Activated CD4-positive, alpha-beta T cell treated with anti-CD3 and anti-CD28 coated beads, Interleukin-2, amount 10 ng/mL, durations not matched to agents 24 days and 14 days (primary cell): ENCODE data around the gene FAM72D. TPM values are rescaled to one million over a fixed set of nuclear protein-coding genes. Genes with fewer than 3 reads are reported as not detected.
A peak's percentile ranks its signal among the peaks of the same experiment; 100 is the strongest.
"Not testable (repeated sequence)": the region's sequence is repeated elsewhere in the genome, so short reads cannot be mapped to it uniquely, and the experiment has no call there.

Experiments
- DNase-seq: peaks from one replicate; pipeline ENCODE4 v3.0.0; 2022
- H3K27ac Mint-ChIP-seq: one replicate; pipeline ENCODE4 v1.8.0; 2022; ENCODE audit warnings: mild to moderate bottlenecking, mixed read lengths
- H3K27me3 Mint-ChIP-seq: one replicate; pipeline ENCODE4 v1.8.0; 2022; ENCODE audit warnings: mixed read lengths
- H3K36me3 Mint-ChIP-seq: one replicate; pipeline ENCODE4 v1.8.0; 2022; ENCODE audit warnings: low read depth, mild to moderate bottlenecking, mixed read lengths
- H3K4me1 Mint-ChIP-seq: one replicate; pipeline ENCODE4 v1.8.0; 2021; ENCODE audit warnings: mixed read lengths
- H3K4me3 Mint-ChIP-seq: one replicate; pipeline ENCODE4 v1.8.0; 2022; ENCODE audit warnings: mild to moderate bottlenecking, moderate library complexity, mixed read lengths
- H3K9me3 Mint-ChIP-seq: one replicate; pipeline ENCODE4 v1.8.0; 2021; ENCODE audit warnings: mixed read lengths
- intact Hi-C: fragments of 100-400 bp; cut with micrococcal nuclease; formaldehyde crosslinking; loops from one replicate; pipeline ENCODE4 v1.15.1; 2023
- total RNA-seq: library from RNA; stranded (reverse); gene quantifications from 2 replicates; pipeline ENCODE4 v1.2.3, GENCODE V29; 2022

FAM72D gene
- total RNA-seq, 1 donor from 2014 or later, result 8.0 TPM

- H3K27me3 Mint-ChIP-seq, H3K4me3 Mint-ChIP-seq, H3K27ac Mint-ChIP-seq, H3K9me3 Mint-ChIP-seq, H3K4me1 Mint-ChIP-seq, DNase-seq, intact Hi-C loops, H3K36me3 Mint-ChIP-seq: not testable (repeated sequence)
Observed at GRCh38 chr1:145155421-145155820, 59.6 kb downstream of the FAM72D start.

DNA sequence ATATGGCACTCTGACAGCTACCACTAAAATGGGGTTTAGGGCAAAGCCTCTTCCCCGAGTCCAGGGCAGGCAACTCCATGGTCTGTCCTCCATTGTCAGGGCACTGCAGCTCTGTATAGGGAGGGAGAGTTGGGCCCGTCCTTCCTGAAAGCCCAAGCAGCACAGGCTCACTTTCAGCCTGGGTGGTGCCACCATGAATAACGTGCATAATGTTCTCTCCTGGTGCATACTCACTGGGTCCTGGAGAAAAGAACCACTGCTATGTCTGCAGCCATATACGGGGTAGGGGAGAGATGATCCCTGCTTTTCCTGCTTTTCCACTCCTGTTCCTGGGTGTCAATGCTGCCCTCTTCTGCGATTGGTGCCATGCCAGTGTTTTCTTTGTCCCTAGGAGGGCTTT, 60.1 kb downstream of the FAM72D start:
- intact Hi-C loops, H3K4me3 Mint-ChIP-seq, H3K27me3 Mint-ChIP-seq, H3K4me1 Mint-ChIP-seq, H3K36me3 Mint-ChIP-seq, H3K27ac Mint-ChIP-seq, H3K9me3 Mint-ChIP-seq: not testable (repeated sequence)
- DNase-seq, result peak; percentile 52

DNA sequence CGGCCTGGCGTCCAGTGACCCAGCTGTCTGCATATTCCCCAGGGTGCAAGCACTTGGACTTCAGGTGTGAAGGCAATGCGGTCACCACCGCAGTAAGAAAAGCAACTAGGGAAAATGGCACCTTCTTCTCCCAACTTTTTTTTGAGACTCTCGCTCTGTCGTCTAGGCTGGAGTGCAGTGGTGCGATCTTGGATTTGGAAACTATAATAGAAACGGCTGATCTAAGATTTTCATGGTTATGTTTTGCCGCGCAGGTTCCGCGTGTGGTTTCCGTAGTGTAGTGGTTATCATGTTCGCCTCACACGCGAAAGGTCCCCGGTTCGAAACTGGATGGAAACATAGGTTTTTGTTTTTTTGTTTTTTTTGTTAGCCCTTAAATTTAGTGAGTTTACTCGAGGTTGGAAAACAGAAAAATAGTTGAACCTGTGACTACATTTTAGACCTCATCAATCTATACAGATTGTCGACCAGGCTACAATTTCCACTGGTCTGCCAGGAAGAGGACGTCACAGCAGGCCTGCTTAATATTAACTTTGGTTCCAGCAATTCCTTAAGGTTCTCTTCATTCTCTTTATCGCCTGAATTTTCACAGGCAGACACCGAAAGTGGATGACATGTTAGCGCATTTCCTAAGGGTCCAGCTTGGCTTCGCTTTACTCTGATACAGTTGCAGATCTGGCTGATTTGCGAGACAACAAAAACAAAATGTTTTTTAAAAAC, 61.3 kb downstream of the FAM72D start:
- H3K4me3 Mint-ChIP-seq, result peak overlapping the region; percentile 79
- H3K27me3 Mint-ChIP-seq, H3K9me3 Mint-ChIP-seq, H3K36me3 Mint-ChIP-seq, H3K4me1 Mint-ChIP-seq, intact Hi-C loops: not testable (repeated sequence)
- peak; percentile 83 for DNase-seq
- peak overlapping the region; percentile 85 for H3K27ac Mint-ChIP-seq

DNA sequence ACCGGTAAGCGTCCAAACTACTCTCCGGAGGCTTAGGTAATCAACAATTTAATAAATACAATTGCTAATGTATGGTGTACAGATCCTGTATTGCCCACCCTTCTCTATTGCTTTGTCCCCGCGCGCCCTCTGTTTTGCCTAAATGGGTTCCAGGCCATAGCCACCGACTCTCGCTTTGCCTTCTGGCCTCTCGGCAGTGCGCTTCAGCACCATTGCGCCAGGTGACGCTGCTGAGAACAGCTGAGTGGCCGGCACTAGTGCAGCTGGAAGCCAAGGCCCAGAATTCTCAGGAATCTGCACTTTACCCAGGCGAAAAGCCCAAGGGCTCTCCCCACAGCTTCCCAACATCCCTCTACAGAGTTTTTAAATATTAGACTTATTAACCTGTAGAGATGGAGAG, 61.9 kb downstream of the FAM72D start:
- H3K27ac Mint-ChIP-seq, H3K4me1 Mint-ChIP-seq, H3K36me3 Mint-ChIP-seq, DNase-seq, intact Hi-C loops, H3K9me3 Mint-ChIP-seq, H3K4me3 Mint-ChIP-seq, H3K27me3 Mint-ChIP-seq: not testable (repeated sequence)

GRCh38 chr1:145161046-145161752, 65.4 kb downstream of the FAM72D start:
- H3K36me3 Mint-ChIP-seq, H3K9me3 Mint-ChIP-seq, intact Hi-C loops, H3K27ac Mint-ChIP-seq, H3K4me3 Mint-ChIP-seq, H3K27me3 Mint-ChIP-seq, H3K4me1 Mint-ChIP-seq: not testable (repeated sequence)
- peak; percentile 60 for DNase-seq

Other genes starting within 250 kb of the FAM72D start
- 28.9 and 39.9 TPM in 2 replicates for gene SRGAP2B, start 646 bp upstream of the FAM72D start, total RNA-seq
- not detected in 2 replicates for gene PPIAL4D, start 146.2 kb downstream of the FAM72D start, total RNA-seq